ENCODE results near the gene LTV1.
"Not testable (repeated sequence)": the region's sequence is repeated elsewhere in the genome, so short reads cannot be mapped to it uniquely, and the experiment has no call there.

LTV1 gene

DNA sequence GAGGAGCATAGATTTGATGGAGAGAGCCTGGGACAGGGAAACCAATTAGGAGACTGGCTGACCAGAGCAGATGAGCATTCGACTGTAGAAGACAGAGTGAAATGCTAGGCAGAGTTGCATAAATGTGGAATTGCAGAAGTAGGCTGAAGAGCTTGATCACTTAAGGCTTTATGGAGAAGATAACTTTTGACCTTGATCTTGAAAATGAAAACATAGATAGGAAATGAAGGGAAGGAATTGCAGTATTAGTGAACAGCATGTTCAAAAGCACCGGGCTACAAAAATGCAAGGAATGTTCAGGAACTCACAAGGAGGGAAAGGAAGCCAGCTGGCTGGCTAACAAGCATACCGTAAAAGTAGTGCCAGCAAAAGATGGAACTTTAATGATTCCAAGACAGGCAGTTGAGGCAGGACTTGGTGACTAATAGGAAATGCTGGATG, 20.5 kb upstream of the LTV1 start:
- no peak overlapping the region for H3K4me3 ChIP-seq (ENCODE audit: low read length)
- no peak for TF ChIP-seq ZNF274 (IDR thresholded peaks at IDR 0.05; ENCODE audit: low read depth, low read length)

DNA sequence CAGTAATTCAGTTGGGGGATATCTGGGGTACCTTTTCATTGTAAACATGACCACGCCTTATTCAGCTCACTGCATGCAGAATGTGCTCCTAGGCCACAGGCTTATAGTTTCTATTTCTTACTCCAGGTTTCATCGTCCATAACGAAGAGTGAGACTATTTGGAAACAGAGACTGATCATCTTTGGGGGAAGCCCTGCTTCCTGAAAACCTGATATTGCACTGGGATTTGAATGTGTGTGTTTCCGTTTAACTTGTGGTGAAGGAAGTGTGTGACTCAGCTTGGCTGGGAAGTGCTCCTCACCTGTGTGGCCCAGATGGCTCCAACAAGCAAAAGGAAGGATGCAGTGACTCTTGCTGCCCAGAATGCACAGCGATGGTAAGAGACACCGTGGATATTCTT, 19.6 kb upstream of the LTV1 start:
- H3K4me3 ChIP-seq (ENCODE audit: low read length), result no peak overlapping the region
- TF ChIP-seq ZNF274 (IDR thresholded peaks at IDR 0.05; ENCODE audit: low read depth, low read length), result no peak

DNA sequence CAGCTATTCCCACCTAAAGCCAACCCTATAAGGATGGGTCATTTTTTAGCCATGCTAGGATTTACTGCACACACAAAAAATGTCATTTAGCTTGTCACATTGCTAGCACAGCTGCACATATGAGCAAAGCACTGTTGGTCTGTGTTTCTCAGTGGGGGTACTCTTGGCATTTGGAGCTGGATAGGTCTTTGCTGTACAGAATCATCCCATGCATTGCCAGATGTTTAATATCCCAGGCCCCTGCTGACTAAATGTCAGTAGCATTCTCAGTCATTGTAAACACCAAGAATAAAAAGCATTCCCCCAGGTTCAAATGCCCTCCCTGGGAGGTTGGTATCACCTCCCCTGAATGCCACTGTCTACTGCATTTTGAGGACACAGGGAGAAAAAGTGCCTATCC, 14.6 kb upstream of the LTV1 start:
- H3K4me3 ChIP-seq (ENCODE audit: low read length), result no peak overlapping the region
- no peak for TF ChIP-seq ZNF274 (IDR thresholded peaks at IDR 0.05; ENCODE audit: low read depth, low read length)

DNA sequence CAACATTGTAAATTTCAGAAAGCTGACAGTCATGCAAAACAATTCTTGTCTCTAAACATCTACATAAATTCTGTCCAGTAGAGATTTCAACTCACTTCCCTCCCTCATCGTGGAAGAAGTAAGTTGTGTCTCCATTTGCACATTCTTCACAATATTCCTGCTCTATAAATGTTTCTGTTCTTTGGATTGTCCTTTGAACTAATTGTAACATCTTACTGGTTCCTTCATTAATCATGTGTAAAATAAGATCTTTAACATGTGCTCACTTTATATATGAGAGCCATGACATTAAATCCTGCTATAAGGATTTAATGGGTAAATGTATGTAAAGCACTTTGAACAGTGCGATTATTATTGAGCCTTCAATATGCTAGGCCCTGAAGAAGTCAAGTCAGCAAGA, 7.0 kb upstream of the LTV1 start:
- TF ChIP-seq ZNF274 (IDR thresholded peaks at IDR 0.05; ENCODE audit: low read depth, low read length), result no peak
- no peak overlapping the region for H3K4me3 ChIP-seq (ENCODE audit: low read length)

DNA sequence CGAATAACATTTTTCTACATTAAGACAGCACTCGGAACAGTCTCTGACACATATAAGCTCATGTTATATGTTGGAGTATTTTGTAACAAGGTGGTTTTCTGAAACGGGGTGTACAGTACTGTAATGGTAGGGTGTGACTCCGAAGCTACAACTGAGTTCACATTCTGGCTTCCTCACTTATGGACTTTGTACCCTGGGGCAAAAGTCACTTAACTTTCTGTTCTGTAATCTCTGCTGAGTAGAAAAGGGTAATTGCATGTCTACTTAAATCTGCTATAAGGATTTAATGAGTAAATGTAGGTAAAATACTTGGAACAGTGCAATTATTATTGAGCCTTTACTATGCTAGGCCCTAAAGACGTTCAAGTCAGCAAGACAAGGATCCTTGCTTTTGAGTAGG, 4.7 kb upstream of the LTV1 start:
- no peak overlapping the region for H3K4me3 ChIP-seq (ENCODE audit: low read length)
- TF ChIP-seq ZNF274 (IDR thresholded peaks at IDR 0.05; ENCODE audit: low read depth, low read length), result no peak

DNA sequence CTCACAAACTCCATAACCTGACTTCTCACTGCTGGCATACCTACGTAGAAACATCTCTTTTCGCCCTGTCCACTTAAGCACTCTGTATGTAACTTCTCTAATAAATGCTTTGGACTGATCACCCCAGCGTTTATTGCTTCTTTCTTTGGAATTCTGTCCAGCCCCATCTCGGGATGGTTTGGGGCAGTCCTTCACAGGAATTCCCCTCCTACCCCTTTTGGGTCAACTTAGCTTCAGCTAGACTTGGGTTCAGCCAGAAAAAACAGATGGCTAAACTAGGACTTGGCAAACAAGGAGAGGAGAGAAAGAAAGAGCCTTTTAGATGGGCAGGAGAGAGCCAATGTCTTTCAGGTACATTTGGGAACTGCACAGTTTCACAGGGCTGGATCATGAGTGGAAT, 3.9 kb upstream of the LTV1 start:
- H3K4me3 ChIP-seq (ENCODE audit: low read length), result no peak overlapping the region
- TF ChIP-seq ZNF274 (IDR thresholded peaks at IDR 0.05; ENCODE audit: low read depth, low read length), result no peak

DNA sequence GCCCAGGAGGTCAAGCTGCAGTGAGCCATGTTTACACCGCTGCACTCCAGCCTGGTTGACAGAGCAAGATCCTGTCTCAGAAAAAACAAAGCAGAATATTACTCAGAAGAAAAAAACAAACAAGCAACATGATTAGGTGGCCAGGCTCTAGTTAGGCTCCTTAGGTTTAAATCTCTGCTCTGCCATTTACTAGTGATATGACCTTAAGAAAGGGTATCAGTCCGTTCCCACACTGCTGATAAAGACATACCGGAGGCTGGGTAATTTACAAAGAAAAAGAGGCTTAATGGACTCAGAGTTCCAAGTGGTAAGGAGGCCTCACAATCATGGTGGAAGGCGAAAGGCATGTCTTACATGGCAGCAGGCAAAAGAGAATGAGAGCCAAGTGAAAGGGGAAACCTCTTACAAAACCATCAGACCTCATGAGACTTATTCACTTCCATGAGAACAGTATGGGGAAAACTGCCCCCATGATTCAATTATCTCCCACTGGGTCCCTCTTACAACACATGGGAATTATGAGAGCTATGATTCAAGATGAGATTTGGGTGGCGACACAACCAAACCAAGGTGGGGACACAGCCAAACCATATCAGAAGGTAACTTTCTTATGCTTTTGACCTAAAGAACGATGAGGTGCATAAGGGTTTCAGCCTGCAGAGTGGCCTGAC, 2.4 kb upstream of the LTV1 start:
- TF ChIP-seq ZNF274 (IDR thresholded peaks at IDR 0.05; ENCODE audit: low read depth, low read length), result no peak
- no peak overlapping the region for H3K4me3 ChIP-seq (ENCODE audit: low read length)

DNA sequence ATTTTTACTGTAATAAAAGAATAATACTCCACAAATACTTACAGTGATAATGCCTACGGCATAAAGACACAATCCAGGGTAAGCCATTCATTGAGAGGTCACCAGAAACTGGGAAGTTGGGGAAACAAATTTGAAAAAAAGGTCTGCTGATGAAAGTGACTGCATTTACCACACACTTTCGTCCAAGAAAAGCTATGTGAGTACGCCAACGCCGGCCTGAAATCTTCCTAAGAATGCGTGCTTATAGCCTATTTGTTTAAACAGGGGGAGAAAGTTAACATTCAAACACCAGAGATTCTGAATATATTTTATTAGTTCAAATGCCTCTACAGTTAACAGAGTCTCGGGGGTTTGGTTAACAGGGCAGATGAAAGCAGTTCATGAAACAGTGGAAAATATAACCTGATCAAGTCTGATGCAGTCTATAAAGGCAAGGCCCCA, 657 bp upstream of the LTV1 start:
- no peak for TF ChIP-seq ZNF274 (IDR thresholded peaks at IDR 0.05; ENCODE audit: low read depth, low read length)
- H3K4me3 ChIP-seq (ENCODE audit: low read length), result peak overlapping the region; percentile 90

DNA sequence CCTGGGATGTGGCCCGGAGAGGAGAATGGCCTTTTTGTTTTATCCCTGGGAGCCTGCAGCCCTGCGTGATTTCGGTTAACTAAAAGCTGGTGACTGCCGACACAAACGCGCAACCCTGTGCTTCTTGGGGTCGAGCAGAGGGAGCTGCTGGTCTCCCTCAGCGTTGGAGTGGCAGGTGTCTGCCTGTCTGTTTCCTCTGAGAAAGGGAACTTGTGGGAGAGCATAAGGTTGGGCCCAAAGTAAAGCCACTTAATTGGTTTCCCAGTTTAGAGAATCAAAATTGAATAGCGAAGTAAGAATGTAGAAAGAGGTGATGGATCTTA, 500 bp downstream of the LTV1 start:
- H3K4me3 ChIP-seq (ENCODE audit: low read length), result peak overlapping the region; percentile 90
- no peak for TF ChIP-seq ZNF274 (IDR thresholded peaks at IDR 0.05; ENCODE audit: low read depth, low read length)

DNA sequence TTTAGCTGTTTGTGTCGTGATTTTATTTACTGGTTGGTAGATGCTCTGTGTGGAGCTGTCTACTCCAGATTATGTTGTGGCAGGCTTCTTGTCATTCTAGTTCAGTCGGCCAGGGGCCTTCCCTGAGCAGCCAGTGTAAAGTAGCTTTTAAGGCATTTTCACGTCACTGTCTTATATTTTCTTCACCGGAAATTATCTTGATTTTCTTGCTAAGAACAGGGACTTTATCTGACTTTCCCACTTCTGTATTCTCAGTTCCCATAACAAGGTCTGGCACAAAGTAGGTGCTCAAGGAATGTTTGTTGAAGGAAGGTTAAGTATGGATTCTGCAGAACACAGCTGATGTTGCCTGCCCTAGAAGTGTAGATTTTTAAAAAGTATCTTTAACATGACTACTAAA, 868 bp downstream of the LTV1 start:
- peak overlapping the region; percentile 90 for H3K4me3 ChIP-seq (ENCODE audit: low read length)
- no peak for TF ChIP-seq ZNF274 (IDR thresholded peaks at IDR 0.05; ENCODE audit: low read depth, low read length)

DNA sequence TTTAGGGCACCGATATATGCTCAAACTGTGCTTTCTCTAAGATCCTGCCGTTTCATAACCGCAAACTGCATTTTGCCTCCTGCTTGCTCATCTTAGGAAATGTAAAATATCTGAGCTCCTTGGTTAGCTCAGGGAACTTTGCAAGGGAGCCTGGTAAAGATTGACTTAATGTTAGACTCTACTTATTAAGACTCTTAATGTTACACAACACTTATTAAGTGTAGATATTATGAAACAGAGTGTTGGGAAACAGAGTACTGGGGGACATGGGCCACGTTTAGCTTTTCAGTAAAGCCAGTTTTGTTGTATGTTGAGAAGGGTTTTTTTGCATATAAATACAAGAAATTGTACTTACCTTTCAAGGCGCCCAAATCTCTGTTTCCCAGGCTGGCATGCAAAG, 1.9 kb downstream of the LTV1 start:
- TF ChIP-seq ZNF274 (IDR thresholded peaks at IDR 0.05; ENCODE audit: low read depth, low read length), result no peak
- no peak overlapping the region for H3K4me3 ChIP-seq (ENCODE audit: low read length)

DNA sequence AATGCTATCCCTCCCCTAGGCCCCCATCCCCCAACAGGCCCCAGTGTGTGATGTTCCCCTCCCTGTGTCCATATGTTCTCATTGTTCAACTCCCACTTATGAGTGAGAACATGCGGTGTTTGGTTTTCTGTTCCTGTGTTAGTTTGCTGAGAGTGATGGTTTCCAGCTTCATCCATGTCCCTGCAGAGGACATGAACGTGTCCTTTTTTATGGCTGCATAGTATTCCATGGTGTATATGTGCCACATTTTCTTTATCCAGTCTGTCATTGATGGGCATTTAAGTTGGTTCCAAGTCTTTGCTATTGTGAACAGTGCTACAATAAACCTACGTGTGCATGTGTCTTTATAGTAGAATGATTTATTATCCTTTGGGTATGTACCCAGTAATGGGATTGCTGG, 8.6 kb downstream of the LTV1 start:
- H3K4me3 ChIP-seq (ENCODE audit: low read length), result not testable (repeated sequence)

DNA sequence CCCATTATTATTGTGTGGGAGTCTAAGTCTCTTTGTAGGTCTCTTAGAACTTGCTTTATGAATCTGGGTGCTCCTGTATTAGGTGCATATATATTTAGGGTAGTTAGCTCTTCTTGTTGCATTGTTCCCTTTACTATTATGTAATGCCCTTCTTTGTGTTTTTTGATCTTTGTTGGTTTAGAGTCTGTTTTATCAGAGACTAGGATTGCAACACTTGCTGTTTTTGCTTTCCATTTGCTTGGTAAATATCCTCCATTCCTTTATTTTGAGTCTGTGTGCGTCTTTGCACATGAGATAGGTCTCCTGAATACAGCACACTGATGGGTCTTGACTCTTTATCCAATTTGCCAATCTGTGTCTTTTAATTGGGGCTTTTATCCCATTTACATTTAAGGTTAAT, 11.9 kb downstream of the LTV1 start:
- not testable (repeated sequence) for H3K4me3 ChIP-seq (ENCODE audit: low read length)

DNA sequence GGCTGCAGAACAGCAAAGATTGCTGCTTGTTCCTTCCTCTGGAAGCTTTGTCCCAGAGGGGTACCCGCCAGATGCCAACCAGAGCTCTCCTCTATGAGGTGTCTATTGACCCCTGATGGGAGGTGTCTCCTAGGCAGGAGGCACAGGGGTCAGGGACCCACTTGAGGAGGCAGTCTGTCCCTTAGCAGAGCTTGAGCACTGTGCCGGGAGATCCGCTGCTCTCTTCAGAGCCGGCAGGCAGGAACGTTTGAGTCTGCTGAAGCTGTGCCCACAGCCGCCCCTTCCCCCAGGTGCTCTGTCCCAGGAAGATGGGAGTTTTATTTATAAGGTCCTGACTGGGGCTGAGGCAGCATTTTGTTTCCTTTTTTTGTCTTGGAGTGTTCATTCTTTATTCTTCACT, 13.6 kb downstream of the LTV1 start:
- H3K4me3 ChIP-seq (ENCODE audit: low read length), result not testable (repeated sequence)

DNA sequence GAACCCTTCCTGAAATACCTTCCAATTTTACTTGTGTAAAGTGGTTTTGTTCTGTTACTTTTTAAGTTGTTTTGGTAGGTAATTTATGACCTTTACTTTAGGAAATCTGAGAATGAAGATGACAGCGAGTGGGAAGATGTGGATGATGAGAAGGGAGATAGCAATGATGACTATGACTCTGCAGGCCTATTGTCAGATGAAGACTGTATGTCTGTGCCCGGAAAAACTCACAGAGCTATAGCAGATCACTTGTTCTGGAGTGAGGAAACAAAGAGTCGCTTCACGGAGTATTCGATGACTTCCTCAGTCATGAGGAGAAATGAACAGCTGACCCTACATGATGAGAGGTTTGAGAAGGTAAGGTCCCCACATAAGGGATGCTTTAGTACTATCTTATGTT, 14.5 kb downstream of the LTV1 start:
- TF ChIP-seq ZNF274 (IDR thresholded peaks at IDR 0.05; ENCODE audit: low read depth, low read length), result no peak
- no peak overlapping the region for H3K4me3 ChIP-seq (ENCODE audit: low read length)

DNA sequence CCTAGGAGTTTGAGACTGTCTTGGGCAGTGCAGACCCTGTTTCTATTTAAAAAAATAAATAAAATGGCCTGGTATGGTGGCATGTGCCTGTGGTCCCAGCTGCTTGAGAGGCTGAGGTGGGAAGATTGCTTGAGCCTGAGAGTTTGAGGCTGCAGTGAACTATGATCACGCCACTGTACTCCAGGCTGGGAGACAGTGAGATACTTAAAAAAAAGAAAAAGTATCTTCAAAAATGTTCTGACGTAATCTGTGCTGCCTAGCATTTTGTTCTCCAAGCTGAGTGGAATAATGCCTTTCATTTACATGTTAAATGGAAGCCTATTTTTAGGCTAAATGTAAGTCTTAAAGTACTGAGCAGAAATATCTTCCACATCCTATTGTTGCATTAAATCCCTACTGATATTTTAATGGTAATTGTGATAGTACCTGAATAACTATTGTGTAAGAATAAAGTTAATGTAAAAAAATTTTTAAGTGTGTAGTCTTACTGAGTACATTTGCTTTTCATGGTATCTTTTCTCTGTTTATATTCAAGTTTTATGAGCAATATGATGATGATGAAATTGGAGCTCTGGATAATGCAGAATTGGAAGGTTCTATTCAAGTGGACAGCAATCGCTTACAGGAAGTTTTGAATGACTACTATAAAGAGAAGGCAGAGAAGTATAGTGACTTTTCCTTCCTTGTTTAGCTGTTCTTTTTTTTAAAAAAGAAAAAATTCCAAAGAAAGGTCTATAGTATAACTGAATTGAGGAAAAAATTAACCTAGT, 16.9 kb downstream of the LTV1 start:
- no peak overlapping the region for H3K4me3 ChIP-seq (ENCODE audit: low read length)
- TF ChIP-seq ZNF274 (IDR thresholded peaks at IDR 0.05; ENCODE audit: low read depth, low read length), result no peak

Data from GM08714 (cell line).